CD4-positive, alpha-beta T cell treated with Interferon alpha-2 for 1 hour (primary cell): ENCODE data around the gene SUPT6H.
A peak's percentile ranks its signal among the peaks of the same experiment; 100 is the strongest.

Experiments
- DNase-seq, 2 donors: peaks; one replicate each; pipeline ENCODE4 v3.0.0-alpha.2; 2020 to 2022

Gene SUPT6H

GRCh38 chr17:28661635-28662526, at the start of gene SUPT6H, which contains the start of gene SDF2:
Gene SUPT6H (plus strand): TSS chr17:28662205. CDS start chr17:28673402, 11,197 bp downstream.
Gene SDF2 (minus strand): TSS chr17:28661906. CDS start chr17:28661876, 30 bp downstream.
- peak; percentile 90 to 93 for DNase-seq

GRCh38 chr17:28612531-28612930, 49.5 kb upstream of the SUPT6H start:
- no peak for DNase-seq

GRCh38 chr17:28612936-28613872, 48.8 kb upstream of the SUPT6H start:
- DNase-seq, result peak; percentile 9 to 54

GRCh38 chr17:28613931-28614381, 48.0 kb upstream of the SUPT6H start, which contains the start of gene RSKR:
Gene RSKR (minus strand): TSS chr17:28614185. CDS start chr17:28614161, 24 bp downstream.
- no peak for DNase-seq

- no peak for DNase-seq
Observed at GRCh38 chr17:28615260-28615940, 46.6 kb upstream of the SUPT6H start.

- no peak for DNase-seq
Observed at GRCh38 chr17:28616281-28616680, 45.7 kb upstream of the SUPT6H start.

- no peak for DNase-seq
Observed at GRCh38 chr17:28618464-28618863, 43.5 kb upstream of the SUPT6H start.

GRCh38 chr17:28620010-28620409, 42.0 kb upstream of the SUPT6H start:
- no peak for DNase-seq

- DNase-seq, result no peak
Observed at GRCh38 chr17:28622186-28622585, 39.8 kb upstream of the SUPT6H start.

- no peak for DNase-seq
Observed at GRCh38 chr17:28623696-28624095, 38.3 kb upstream of the SUPT6H start.

- DNase-seq, result no peak
Observed at GRCh38 chr17:28624148-28624547, 37.9 kb upstream of the SUPT6H start.

GRCh38 chr17:28626818-28627217, 35.2 kb upstream of the SUPT6H start:
- DNase-seq, result no peak

- DNase-seq, result no peak
Observed at GRCh38 chr17:28634206-28634865, 27.7 kb upstream of the SUPT6H start.

GRCh38 chr17:28635506-28635905, 26.5 kb upstream of the SUPT6H start:
- no peak for DNase-seq

GRCh38 chr17:28641579-28641978, 20.4 kb upstream of the SUPT6H start:
- DNase-seq, result no peak

GRCh38 chr17:28643983-28644786, 17.8 kb upstream of the SUPT6H start:
- DNase-seq, result peak; percentile 35 to 41

GRCh38 chr17:28644787-28645575, 17.0 kb upstream of the SUPT6H start, which contains the start of gene BLTP2:
Gene BLTP2 (minus strand): TSS chr17:28645158. CDS start chr17:28645056, 102 bp downstream.
- peak; percentile 95 to 96 for DNase-seq

GRCh38 chr17:28645576-28645939, 16.4 kb upstream of the SUPT6H start:
- DNase-seq, result no peak

GRCh38 chr17:28646039-28646754, 15.8 kb upstream of the SUPT6H start:
- peak in 1 of 2 donors; percentile 10 for DNase-seq
